H9 (cell line): ENCODE results near the gene IZUMO2. TPM values are rescaled to one million over a fixed set of nuclear protein-coding genes. Genes with fewer than 3 reads are reported as not detected.
A peak's percentile ranks its signal among the peaks of the same experiment; 100 is the strongest.

Experiments used
- DNase-seq: peaks from one replicate; pipeline ENCODE4 v3.0.0-alpha.2; 2017
- H2AFZ ChIP-seq: one replicate; pipeline ENCODE4 v1.6.1; 2013; ENCODE audit warnings: mild to moderate bottlenecking, low read length, control low read depth, moderate library complexity
- H2AK5ac ChIP-seq: 2 replicates; pipeline ENCODE4 v1.6.1; 2013; ENCODE audit warnings: low read length, control low read depth, mixed read lengths; ENCODE audit not compliant: insufficient read length
- H2BK120ac ChIP-seq: one replicate; pipeline ENCODE4 v1.6.1; 2013; ENCODE audit warnings: low read depth, mild to moderate bottlenecking, low read length, control low read depth, inconsistent platforms; ENCODE audit not compliant: poor library complexity, severe bottlenecking
- H2BK12ac ChIP-seq: 2 replicates; pipeline ENCODE4 v1.6.1; 2013; ENCODE audit warnings: low read length, control low read depth, mixed read lengths, low read depth; ENCODE audit not compliant: insufficient read length
- H2BK15ac ChIP-seq: 2 replicates; pipeline ENCODE4 v1.6.1; 2013; ENCODE audit warnings: low read depth, low read length, control low read depth
- H2BK20ac ChIP-seq: one replicate; pipeline ENCODE4 v1.6.1; 2013; ENCODE audit warnings: low read depth, mild to moderate bottlenecking, low read length, control low read depth, inconsistent platforms; ENCODE audit not compliant: poor library complexity, severe bottlenecking
- H2BK5ac ChIP-seq: 2 replicates; pipeline ENCODE4 v1.6.1; 2013; ENCODE audit warnings: low read length, control low read depth, mixed read lengths; ENCODE audit not compliant: insufficient read length
- H3K14ac ChIP-seq: 2 replicates; pipeline ENCODE4 v1.6.1; 2013; ENCODE audit warnings: low read length, control low read depth; ENCODE audit not compliant: insufficient read depth
- H3K18ac ChIP-seq: 2 replicates; pipeline ENCODE4 v1.6.1; 2013; ENCODE audit warnings: low read depth, mild to moderate bottlenecking, mixed read lengths, low read length, control low read depth; ENCODE audit not compliant: insufficient read length
- H3K23ac ChIP-seq: 2 replicates; pipeline ENCODE4 v1.6.1; 2013; ENCODE audit warnings: low read length, control low read depth, mixed read lengths, low read depth; ENCODE audit not compliant: insufficient read length
- H3K23me2 ChIP-seq: 2 replicates; pipeline ENCODE4 v1.6.1; 2013; ENCODE audit warnings: low read depth, mild to moderate bottlenecking, mixed read lengths, low read length, control low read depth; ENCODE audit not compliant: insufficient read length, poor library complexity, severe bottlenecking
- H3K27ac ChIP-seq: 2 replicates; pipeline ENCODE4 v1.5.1; 2013; ENCODE audit warnings: low read length, control low read depth, mixed read lengths, low read depth; ENCODE audit not compliant: insufficient read length
- H3K27me3 ChIP-seq: 2 replicates; pipeline ENCODE4 v1.6.1; 2013; ENCODE audit warnings: low read length, control low read depth, inconsistent platforms; ENCODE audit not compliant: insufficient read depth
- H3K4ac ChIP-seq: 2 replicates; pipeline ENCODE4 v1.6.1; 2013; ENCODE audit warnings: low read depth, mild to moderate bottlenecking, control low read depth, inconsistent platforms, low read length, moderate library complexity
- H3K4me1 ChIP-seq: 2 replicates; pipeline ENCODE4 v1.6.1; 2013; ENCODE audit warnings: low read length, control low read depth, inconsistent platforms; ENCODE audit not compliant: insufficient read depth
- H3K4me2 ChIP-seq: 2 replicates; pipeline ENCODE4 v1.6.1; 2013; ENCODE audit warnings: low read length, control low read depth, mixed read lengths; ENCODE audit not compliant: insufficient read length, insufficient read depth
- H3K56ac ChIP-seq: 2 replicates; pipeline ENCODE4 v1.6.1; 2013; ENCODE audit warnings: low read depth, mild to moderate bottlenecking, mixed read lengths, low read length, control low read depth; ENCODE audit not compliant: insufficient read length
- H3K79me1 ChIP-seq: 2 replicates; pipeline ENCODE4 v1.6.1; 2013; ENCODE audit warnings: low read depth, mild to moderate bottlenecking, moderate library complexity, low read length, control low read depth, inconsistent platforms; ENCODE audit not compliant: insufficient read depth, poor library complexity, severe bottlenecking
- H3K79me2 ChIP-seq: 2 replicates; pipeline ENCODE4 v1.6.1; 2013; ENCODE audit warnings: low read length, control low read depth, inconsistent platforms; ENCODE audit not compliant: insufficient read depth
- H3K9ac ChIP-seq: 2 replicates; pipeline ENCODE4 v1.6.1; 2013; ENCODE audit warnings: low read length, control low read depth, mixed read lengths; ENCODE audit not compliant: insufficient read length; ENCODE audit errors: extremely low read depth
- H3K9me3 ChIP-seq: one replicate; pipeline ENCODE4 v1.6.1; 2013; ENCODE audit warnings: low read depth, low read length, inconsistent platforms; ENCODE audit not compliant: control insufficient read depth
- H3T11ph ChIP-seq: one replicate; pipeline ENCODE4 v1.6.1; 2013; ENCODE audit warnings: mild to moderate bottlenecking, low read length, control low read depth, inconsistent platforms
- H4K20me1 ChIP-seq: one replicate; pipeline ENCODE4 v1.6.1; 2013; ENCODE audit not compliant: control insufficient read depth, insufficient read length, insufficient read depth
- H4K5ac ChIP-seq: 2 replicates; pipeline ENCODE4 v1.6.1; 2013; ENCODE audit warnings: low read depth, mild to moderate bottlenecking, mixed read lengths, low read length, control low read depth; ENCODE audit not compliant: insufficient read length
- H4K8ac ChIP-seq: replicated peaks from 2 replicates; pipeline ENCODE4 v1.6.1; 2013; ENCODE audit warnings: low read length, control low read depth, mixed read lengths, low read depth; ENCODE audit not compliant: insufficient read length
- H4K91ac ChIP-seq: 2 replicates; pipeline ENCODE4 v1.6.1; 2013; ENCODE audit warnings: low read depth, mild to moderate bottlenecking, moderate library complexity, mixed read lengths, low read length, control low read depth; ENCODE audit not compliant: insufficient read length
- H3K27ac Mint-ChIP-seq, 3 experiments: 2 replicates in 2 of 3; 3 replicates in 1 of 3; pipeline ENCODE4 v1.8.0; 2020 to 2021; ENCODE audit warnings: mixed read lengths in 3 of 3, mild to moderate bottlenecking in 1 of 3, moderate library complexity in 1 of 3
- H3K27me3 Mint-ChIP-seq: 2 replicates; pipeline ENCODE4 v1.8.0; 2021; ENCODE audit warnings: low read depth, mild to moderate bottlenecking, moderate library complexity, mixed read lengths
- H3K36me3 Mint-ChIP-seq, 3 experiments: 2 replicates in 2 of 3; 3 replicates in 1 of 3; pipeline ENCODE4 v1.8.0; 2020 to 2021; ENCODE audit warnings: low read depth in 3 of 3, mixed read lengths in 3 of 3; ENCODE audit not compliant: insufficient read depth in 1 of 3
- H3K4me1 Mint-ChIP-seq, 2 experiments: 2 replicates each; pipeline ENCODE4 v1.8.0; 2020; ENCODE audit warnings: mixed read lengths in 2 of 2
- H3K4me3 Mint-ChIP-seq, 2 experiments: 2 replicates in 1 of 2; 3 replicates in 1 of 2; pipeline ENCODE4 v1.8.0; 2020 to 2021; ENCODE audit warnings: mild to moderate bottlenecking in 2 of 2, mixed read lengths in 2 of 2, moderate library complexity in 1 of 2
- H3K9me3 Mint-ChIP-seq, 2 experiments: 2 replicates in 1 of 2; 3 replicates in 1 of 2; pipeline ENCODE4 v1.8.0; 2020; ENCODE audit warnings: mild to moderate bottlenecking in 2 of 2, mixed read lengths in 2 of 2, moderate library complexity in 1 of 2
- WGBS: extraction: QIAGEN DNeasy Blood & Tissue Kit; methylation state at CpG from one replicate; pipeline ENCODE4 v1.1.7; 2013; ENCODE audit warnings: missing lambda C conversion rate, low lambda C conversion rate, mixed read lengths; ENCODE audit not compliant: insufficient read length; ENCODE audit errors: extremely low coverage; 5-methylcytosine and 5-hydroxymethylcytosine counted together
- total RNA-seq: library from RNA; stranded (reverse); gene quantifications from 2 replicates; pipeline ENCODE4 v1.2.1, GENCODE V29; 2021
- TF ChIP-seq, protein P1 (sequence below): fragments of 200-600 bp; sonication (generic); conservative IDR thresholded peaks from 3 replicates; pipeline ENCODE4 v1.8.0; 2021; ENCODE audit warnings: antibody characterized with exemption, mild to moderate bottlenecking

Gene IZUMO2
- total RNA-seq, 1 experiment from 2014 or later, result not detected

DNA sequence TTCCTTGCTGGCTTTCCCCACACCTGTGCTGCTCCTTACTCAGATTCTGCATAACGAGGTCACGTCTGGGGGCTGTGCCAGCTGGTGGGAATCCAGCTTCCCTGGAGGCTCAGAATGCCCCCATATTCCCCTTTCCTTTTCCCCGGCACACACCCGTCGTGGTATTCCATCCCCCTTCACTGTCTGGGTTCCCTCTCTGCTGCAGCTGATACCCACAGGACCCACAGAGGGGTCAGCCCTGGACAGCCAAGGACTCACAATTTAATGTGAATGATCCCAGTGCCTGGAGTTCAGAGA is 36.1 kb upstream of the IZUMO2 start:
- no peak overlapping the region for H4K5ac ChIP-seq
- TF ChIP-seq, protein P1, sequence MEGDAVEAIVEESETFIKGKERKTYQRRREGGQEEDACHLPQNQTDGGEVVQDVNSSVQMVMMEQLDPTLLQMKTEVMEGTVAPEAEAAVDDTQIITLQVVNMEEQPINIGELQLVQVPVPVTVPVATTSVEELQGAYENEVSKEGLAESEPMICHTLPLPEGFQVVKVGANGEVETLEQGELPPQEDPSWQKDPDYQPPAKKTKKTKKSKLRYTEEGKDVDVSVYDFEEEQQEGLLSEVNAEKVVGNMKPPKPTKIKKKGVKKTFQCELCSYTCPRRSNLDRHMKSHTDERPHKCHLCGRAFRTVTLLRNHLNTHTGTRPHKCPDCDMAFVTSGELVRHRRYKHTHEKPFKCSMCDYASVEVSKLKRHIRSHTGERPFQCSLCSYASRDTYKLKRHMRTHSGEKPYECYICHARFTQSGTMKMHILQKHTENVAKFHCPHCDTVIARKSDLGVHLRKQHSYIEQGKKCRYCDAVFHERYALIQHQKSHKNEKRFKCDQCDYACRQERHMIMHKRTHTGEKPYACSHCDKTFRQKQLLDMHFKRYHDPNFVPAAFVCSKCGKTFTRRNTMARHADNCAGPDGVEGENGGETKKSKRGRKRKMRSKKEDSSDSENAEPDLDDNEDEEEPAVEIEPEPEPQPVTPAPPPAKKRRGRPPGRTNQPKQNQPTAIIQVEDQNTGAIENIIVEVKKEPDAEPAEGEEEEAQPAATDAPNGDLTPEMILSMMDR, result no peak
- no peak for DNase-seq
- no peaks in the 10 kb centered on the region; the same call in 1 of the 2 replicates for H3K27me3 ChIP-seq
- no peak overlapping the region for H3K9ac ChIP-seq
- Mint-ChIP-seq H3K36me3 (no peaks in the 10 kb centered on the region), H3K4me1 (peaks cover 0 to 17% of the 10 kb centered on the region in 2 experiments), H3K27ac (peak overlapping the region in 1 of 3 experiments; percentile 72; a peak in 2 of 7 replicates), H3K9me3 (peaks cover 0 to 2% of the 10 kb centered on the region in 2 experiments; a peak in 1 of 5 replicates), H3K27me3 (peaks cover 57% of the 10 kb centered on the region), H3K4me3 (no peak overlapping the region; a peak in 1 of 5 replicates)
- no peak overlapping the region for H3K4me2 ChIP-seq
- no peak overlapping the region for H2AK5ac ChIP-seq
- no peak overlapping the region for H2BK12ac ChIP-seq
- no peak overlapping the region for H3K4ac ChIP-seq
- H2BK20ac ChIP-seq, result no peak overlapping the region
- peaks cover 4% of the 10 kb centered on the region for H3K23me2 ChIP-seq
- no peak overlapping the region for H3K56ac ChIP-seq
- no peaks in the 10 kb centered on the region for H3K79me2 ChIP-seq
- H3K14ac ChIP-seq, result no peak overlapping the region
- H4K91ac ChIP-seq, result no peak overlapping the region
- no peaks in the 10 kb centered on the region for H3K4me1 ChIP-seq
- WGBS, result no CpG with 5 or more reads among the region's 5 CpGs
- no peak overlapping the region for H3T11ph ChIP-seq
- H2BK5ac ChIP-seq, result no peak overlapping the region
- H2AFZ ChIP-seq, result no peak overlapping the region
- no peak overlapping the region for H3K18ac ChIP-seq
- no peaks in the 10 kb centered on the region for H3K9me3 ChIP-seq
- H2BK120ac ChIP-seq, result no peak overlapping the region
- H3K27ac ChIP-seq, result no peak overlapping the region
- H4K8ac ChIP-seq, result no peak overlapping the region
- H4K20me1 ChIP-seq, result no peaks in the 10 kb centered on the region
- H2BK15ac ChIP-seq, result no peak overlapping the region
- H3K23ac ChIP-seq, result no peak overlapping the region
- no peaks in the 10 kb centered on the region for H3K79me1 ChIP-seq
